Measurements from ENCODE around the gene NSMF. TPM values are rescaled to one million over a fixed set of nuclear protein-coding genes. Genes with fewer than 3 reads are reported as not detected.

Gene NSMF
- total RNA-seq, 1 donor from 2014 or later = 131 TPM

DNA sequence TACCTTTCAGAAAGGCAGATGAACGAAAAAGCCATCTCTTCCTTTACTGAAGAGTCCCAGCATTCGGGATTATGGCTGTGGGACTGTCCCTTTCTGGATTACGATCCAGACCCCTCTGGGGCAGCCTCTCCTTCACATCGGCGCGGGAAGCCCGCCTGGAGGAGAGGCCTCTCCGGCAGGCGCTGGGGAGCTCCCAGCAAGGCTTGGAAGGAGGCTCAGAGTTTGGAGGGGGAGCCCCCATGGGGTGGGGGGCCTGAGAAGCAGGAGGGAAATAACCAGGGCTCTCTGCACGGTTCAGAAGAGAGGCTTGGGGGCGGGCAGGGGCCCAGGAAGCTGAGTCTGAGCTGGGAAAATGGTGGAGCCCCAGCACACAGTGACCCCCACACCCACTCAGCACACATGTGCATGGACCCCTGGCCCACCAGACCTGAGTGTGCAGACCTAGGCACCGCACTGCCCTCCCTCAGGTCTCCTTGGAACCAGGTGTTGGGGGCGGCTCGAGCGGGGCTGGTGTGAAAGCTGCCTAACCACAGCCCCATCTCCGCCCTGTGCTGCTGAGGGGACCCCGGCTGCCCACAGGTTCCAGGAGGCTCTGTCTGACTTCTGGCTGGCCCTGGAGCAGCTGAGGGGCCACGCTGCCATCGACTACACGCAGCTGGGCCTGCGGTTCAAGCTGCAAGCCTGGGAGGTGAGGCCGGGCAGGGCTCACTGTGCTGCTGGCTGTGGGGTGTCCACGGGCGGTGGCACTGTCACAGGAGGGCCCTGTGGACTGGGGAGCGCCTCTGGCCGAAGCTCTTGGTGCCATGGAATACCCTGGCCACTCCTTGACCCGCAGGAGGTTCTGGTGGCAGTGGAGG is 31.5 kb downstream of the NSMF start:
- TF ChIP-seq CTCF (IDR thresholded peaks at IDR 0.05; ENCODE audit: partially characterized antibody, unreplicated experiment) = no peak
- Mint-ChIP-seq H3K4me1 (ENCODE audit: low read depth, unreplicated experiment) (no peaks in the 10 kb centered on the region), H3K27ac (ENCODE audit: unreplicated experiment) (no peak overlapping the region), H3K36me3 (ENCODE audit: unreplicated experiment) (no peaks in the 10 kb centered on the region), H3K9me3 (ENCODE audit: unreplicated experiment) (peaks cover 3% of the 10 kb centered on the region), H3K4me3 (ENCODE audit: unreplicated experiment) (no peak overlapping the region), H3K27me3 (ENCODE audit: unreplicated experiment) (peaks cover 5% of the 10 kb centered on the region)
- DNase-seq = no peak

DNA sequence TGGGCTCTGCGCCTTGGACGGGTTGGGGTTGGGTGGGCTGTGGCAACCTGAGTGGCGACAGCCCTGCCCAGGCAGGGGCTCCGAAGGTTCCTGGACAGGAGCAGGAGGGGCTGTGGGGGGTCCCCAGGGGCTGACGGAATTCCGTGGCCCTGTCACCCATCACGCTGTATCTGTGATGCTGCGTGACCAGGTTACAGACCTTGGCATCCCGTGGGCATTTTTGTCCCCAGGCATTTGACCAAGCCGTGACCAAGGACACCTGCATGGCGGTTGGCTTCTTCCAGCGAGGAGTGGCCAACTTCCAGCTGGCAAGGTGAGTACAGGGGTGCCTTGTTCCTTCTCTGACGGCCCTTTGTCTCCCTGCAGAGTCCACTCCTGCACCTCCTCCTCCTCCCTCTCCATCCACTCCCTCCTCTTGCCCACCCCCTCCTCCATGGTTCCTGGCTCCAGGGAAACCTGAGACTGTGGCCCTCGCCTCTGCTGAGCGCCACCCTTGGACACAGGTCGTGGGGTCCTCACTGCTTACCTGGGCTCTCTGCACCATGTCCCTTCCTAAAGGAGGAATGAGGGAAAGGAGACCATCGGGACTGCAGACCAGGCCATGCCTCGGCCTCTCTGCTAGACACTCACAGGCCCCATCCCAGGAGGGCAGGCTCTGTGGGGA is 33.0 kb downstream of the NSMF start:
- no peak for TF ChIP-seq CTCF (IDR thresholded peaks at IDR 0.05; ENCODE audit: partially characterized antibody, unreplicated experiment)
- peaks cover 3% of the 10 kb centered on the region for H3K4me1 Mint-ChIP-seq (ENCODE audit: low read depth, unreplicated experiment)

DNA sequence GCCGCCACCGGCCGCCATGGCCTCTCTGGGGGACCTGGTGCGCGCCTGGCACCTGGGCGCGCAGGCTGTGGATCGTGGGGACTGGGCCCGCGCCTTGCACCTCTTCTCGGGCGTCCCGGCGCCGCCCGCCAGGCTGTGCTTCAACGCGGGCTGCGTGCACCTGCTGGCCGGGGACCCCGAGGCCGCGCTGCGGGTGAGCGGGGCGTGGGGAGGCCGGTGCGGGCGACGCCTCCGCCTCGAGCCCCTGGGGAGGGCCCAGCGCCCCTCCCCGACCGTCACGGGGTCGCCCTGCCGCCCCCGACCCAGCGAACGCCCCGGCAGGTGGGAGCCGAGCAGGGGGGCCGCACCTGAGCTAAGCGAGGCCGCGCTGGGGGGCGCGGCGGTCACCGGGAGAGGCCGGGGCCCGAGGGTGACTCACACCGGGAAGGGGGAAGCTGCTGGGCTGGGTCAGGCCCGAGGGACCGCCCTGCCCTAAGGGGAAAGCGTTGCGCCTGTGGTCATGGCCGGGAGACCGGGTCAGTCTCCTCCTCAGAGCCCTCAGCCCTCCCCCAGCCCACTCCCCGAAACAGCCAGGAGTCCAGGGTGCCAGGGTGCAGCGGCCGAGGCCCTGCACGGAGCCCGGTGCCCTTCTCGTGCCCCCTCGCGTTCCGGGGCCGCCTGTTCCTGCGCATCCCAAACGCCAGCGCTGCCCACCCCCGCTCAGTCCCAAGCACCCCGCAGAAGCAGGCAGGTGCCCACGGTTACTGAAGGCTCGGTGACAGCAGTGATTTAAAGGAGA is 35.4 kb downstream of the NSMF start:
- H3K36me3 Mint-ChIP-seq (ENCODE audit: unreplicated experiment) = no peaks in the 10 kb centered on the region
- H3K9me3 Mint-ChIP-seq (ENCODE audit: unreplicated experiment) = peaks cover 8% of the 10 kb centered on the region
- peaks cover 3% of the 10 kb centered on the region for H3K4me1 Mint-ChIP-seq (ENCODE audit: low read depth, unreplicated experiment)
- no peak overlapping the region for H3K4me3 Mint-ChIP-seq (ENCODE audit: unreplicated experiment)
- H3K27me3 Mint-ChIP-seq (ENCODE audit: unreplicated experiment) = peaks cover 8% of the 10 kb centered on the region
- no peak overlapping the region for H3K27ac Mint-ChIP-seq (ENCODE audit: unreplicated experiment)
- no peak for TF ChIP-seq CTCF (IDR thresholded peaks at IDR 0.05; ENCODE audit: partially characterized antibody, unreplicated experiment)
- no peak for DNase-seq

More for the DNA sequence above, 33.0 kb downstream of the NSMF start:
- peaks cover 8% of the 10 kb centered on the region for H3K27me3 Mint-ChIP-seq (ENCODE audit: unreplicated experiment)
- peaks cover 8% of the 10 kb centered on the region for H3K9me3 Mint-ChIP-seq (ENCODE audit: unreplicated experiment)
- no peak overlapping the region for H3K27ac Mint-ChIP-seq (ENCODE audit: unreplicated experiment)
- DNase-seq = no peak
- H3K36me3 Mint-ChIP-seq (ENCODE audit: unreplicated experiment) = no peaks in the 10 kb centered on the region
- H3K4me3 Mint-ChIP-seq (ENCODE audit: unreplicated experiment) = no peak overlapping the region

- peak; percentile 96 for DNase-seq
- Mint-ChIP-seq H3K9me3 (ENCODE audit: unreplicated experiment) (peaks cover 8% of the 10 kb centered on the region), H3K27ac (ENCODE audit: unreplicated experiment) (peak within 1 kb of the TSS; percentile 73), H3K27me3 (ENCODE audit: unreplicated experiment) (peaks cover 8% of the 10 kb centered on the region), H3K4me1 (ENCODE audit: low read depth, unreplicated experiment) (peaks cover 3% of the 10 kb centered on the region), H3K4me3 (ENCODE audit: unreplicated experiment) (peak within 1 kb of the TSS; percentile 94), H3K36me3 (ENCODE audit: unreplicated experiment) (no peaks in the 10 kb centered on the region)
- TF ChIP-seq CTCF (IDR thresholded peaks at IDR 0.05; ENCODE audit: partially characterized antibody, unreplicated experiment) = peak; percentile 78
These were observed 36.3 kb downstream of the NSMF start, which contains the start of the genes EXD3 and NOXA1 for GRCh38 chr9:137422604-137423513. Gene EXD3 (minus strand): TSS chr9:137423162. CDS start chr9:137395357, 27,805 bp downstream. Gene NOXA1 (plus strand): TSS chr9:137423393. CDS start chr9:137423530, 137 bp downstream.

Measured in glutamatergic neuron (in vitro differentiated cells).